HCT116 (cell line): Measurements from ENCODE around the gene PMF1. TPM values are rescaled to one million over a fixed set of nuclear protein-coding genes. Genes with fewer than 3 reads are reported as not detected.

Source experiments
- ATAC-seq: fragments of 200-7000 bp; cut with Tn5 transposase; 2 replicates; pipeline ENCODE4 v1.9.1; 2020; ENCODE audit warnings: mild to moderate bottlenecking, moderate library complexity
- BruUV-seq: library from RNA; stranded (reverse); fragments of 400-500 nt; replicated peaks from 2 replicates; lab custom pipeline; 2021; lab: Mats Ljungman, UMichigan
- CTCF ChIA-PET: fragments of 300-600 bp; sonication (Branson Sonifier 250); formaldehyde crosslinking; loops from one replicate; lab custom pipeline; 2021; ENCODE audit warnings: antibody characterized with exemption; lab: Charles Lee
- POLR2A ChIA-PET: fragments of 300-600, 350-600 bp; sonication (Branson Sonifier 250); formaldehyde crosslinking; loops from one replicate; lab custom pipeline; 2021; ENCODE audit warnings: antibody characterized with exemption; lab: Charles Lee
- RAD21 ChIA-PET, 2 experiments: fragments of 300-600 bp; sonication (Branson Sonifier 250); formaldehyde crosslinking; loops; one replicate each; lab custom pipeline; 2023; ENCODE audit warnings: low total read pairs in 2 of 2; ENCODE audit not compliant: uncharacterized antibody in 2 of 2, unreplicated experiment in 2 of 2, low non-redundant PET in 1 of 2; lab: Charles Lee
- DNase-seq: peaks from one replicate; pipeline ENCODE4 v3.0.0-alpha.2; 2010; ENCODE audit warnings: low read depth, low spot score
- H2AFZ ChIP-seq: fragments of 200-600 bp; shearing (Covaris generic), sonication (generic); 2 replicates; pipeline ENCODE4 v1.6.1; 2017; ENCODE audit warnings: low read depth, mixed run types, mixed read lengths, antibody characterized with exemption, low read length; ENCODE audit not compliant: poor library complexity, severe bottlenecking
- H3K27ac ChIP-seq: 2 replicates; pipeline ENCODE4 v1.5.1; 2012; ENCODE audit warnings: low read depth, low read length
- H3K27me3 ChIP-seq: fragments of 200-600 bp; sonication (generic); 2 replicates; pipeline ENCODE4 v1.6.1; 2016; ENCODE audit warnings: mixed run types, low read length, mixed read lengths; ENCODE audit not compliant: insufficient read depth
- H3K36me3 ChIP-seq, 2 experiments: fragments of 200-500 bp in 1 of 2; fragments of 200-600 bp in 1 of 2; sonication (Bioruptor generic) in 1 of 2; sonication (generic) in 1 of 2; 2 replicates each; pipeline versions ENCODE4 v1.5.1 to v1.6.1; 2014 to 2016; ENCODE audit warnings: low read length in 2 of 2, inconsistent platforms in 1 of 2, mixed read lengths in 1 of 2, mixed run types in 1 of 2; ENCODE audit not compliant: insufficient read depth in 2 of 2, control insufficient read depth in 1 of 2
- H3K4me1 ChIP-seq, 2 experiments: fragments of 200-600 bp in 1 of 2; sonication (generic) in 1 of 2; 2 replicates each; pipeline versions ENCODE4 v1.5.1 to v1.6.1; 2012 to 2017; ENCODE audit warnings: low read length in 2 of 2, inconsistent platforms in 1 of 2, mild to moderate bottlenecking in 1 of 2, mixed read lengths in 1 of 2, mixed run types in 1 of 2, moderate library complexity in 1 of 2; ENCODE audit not compliant: insufficient read depth in 2 of 2, control insufficient read depth in 1 of 2
- H3K4me2 ChIP-seq: fragments of 200-600 bp; sonication (generic); 2 replicates; pipeline ENCODE4 v1.6.1; 2017; ENCODE audit warnings: mixed run types, low read length, mixed read lengths
- H3K4me3 ChIP-seq, 2 experiments: fragments of 200-600 bp in 1 of 2; sonication (generic) in 1 of 2; replicated peaks in 1 of 2; 2 replicates each; pipeline ENCODE4 v1.5.1; 2011 to 2016; ENCODE audit warnings: low read length in 2 of 2, control low read depth in 1 of 2, low read depth in 1 of 2, mild to moderate bottlenecking in 1 of 2, mixed read lengths in 1 of 2, mixed run types in 1 of 2
- H3K79me2 ChIP-seq: fragments of 200-600 bp; sonication (generic); 2 replicates; pipeline ENCODE4 v1.6.1; 2017; ENCODE audit warnings: mild to moderate bottlenecking, mixed run types, low read length, moderate library complexity, mixed read lengths; ENCODE audit not compliant: insufficient read depth
- H3K9ac ChIP-seq: fragments of 200-600 bp; sonication (generic); 2 replicates; pipeline ENCODE4 v1.6.1; 2016; ENCODE audit warnings: low read length, mixed read lengths
- H3K9me2 ChIP-seq: fragments of 200-600 bp; sonication (generic), shearing (Covaris generic); 2 replicates; pipeline ENCODE4 v1.6.1; 2017; ENCODE audit warnings: mixed run types, mild to moderate bottlenecking, moderate library complexity; ENCODE audit not compliant: insufficient read depth
- H3K9me3 ChIP-seq, 2 experiments: fragments of 200-500 bp in 1 of 2; fragments of 200-600 bp in 1 of 2; sonication (Bioruptor generic) in 1 of 2; sonication (generic) in 1 of 2; 2 replicates each; pipeline ENCODE4 v1.6.1; 2014 to 2017; ENCODE audit warnings: low read length in 2 of 2, mixed read lengths in 2 of 2, inconsistent platforms in 1 of 2, low read depth in 1 of 2, mild to moderate bottlenecking in 1 of 2, mixed run types in 1 of 2, moderate library complexity in 1 of 2; ENCODE audit not compliant: control insufficient read depth in 1 of 2, insufficient read depth in 1 of 2
- H4K20me1 ChIP-seq: fragments of 200-600 bp; sonication (generic), shearing (Covaris generic); 2 replicates; pipeline ENCODE4 v1.6.1; 2017; ENCODE audit warnings: mixed run types, mild to moderate bottlenecking, moderate library complexity; ENCODE audit not compliant: insufficient read depth
- CEBPB ChIP-seq: IDR thresholded peaks from 2 replicates; pipeline ENCODE4 v1.6.1; 2012; ENCODE audit warnings: low read depth
- EGR1 ChIP-seq: IDR thresholded peaks from 2 replicates; pipeline ENCODE4 v1.6.1; 2012; ENCODE audit warnings: low read depth
- ELF1 ChIP-seq: IDR thresholded peaks from 2 replicates; pipeline ENCODE4 v1.6.1; 2012; ENCODE audit warnings: low read depth, borderline replicate concordance
- EZH2 ChIP-seq: fragments of 200-600 bp; sonication (generic); IDR thresholded peaks from 2 replicates; pipeline ENCODE4 v1.6.1; 2017; ENCODE audit warnings: antibody characterized with exemption, mixed run types
- SRF ChIP-seq: IDR thresholded peaks from 2 replicates; pipeline ENCODE4 v1.6.1; 2012; ENCODE audit warnings: low read depth
- YY1 ChIP-seq: IDR thresholded peaks from 2 replicates; pipeline ENCODE4 v1.6.1; 2011; ENCODE audit warnings: low read length, low read depth, moderate library complexity, mild to moderate bottlenecking; ENCODE audit not compliant: insufficient replicate concordance; ENCODE audit errors: extremely low read depth
- ZFX ChIP-seq: fragments of 450-650 bp; IDR thresholded peaks from 2 replicates; pipeline ENCODE4 v1.6.1; 2017
- intact Hi-C: fragments of 100-400 bp; cut with micrococcal nuclease; formaldehyde crosslinking; loops from 2 replicates; pipeline ENCODE4 v1.10.0; 2022
- total RNA-seq: library from RNA; stranded (reverse); gene quantifications from one replicate; pipeline ENCODE4 v1.2.1, GENCODE V29; 2021; ENCODE audit not compliant: unreplicated experiment
- TF ChIP-seq, protein P1 (sequence below), 3 experiments: fragments of 200-600 bp in 1 of 3; sonication (generic) in 1 of 3; IDR thresholded peaks in 2 of 3; conservative IDR thresholded peaks in 1 of 3; 2 replicates each; pipeline ENCODE4 v1.5.1; 2012 to 2017; ENCODE audit warnings: low read depth in 2 of 3, low read length in 2 of 3, antibody characterized with exemption in 1 of 3, borderline replicate concordance in 1 of 3, control low read depth in 1 of 3, mild to moderate bottlenecking in 1 of 3, mixed read lengths in 1 of 3, mixed run types in 1 of 3, moderate library complexity in 1 of 3; ENCODE audit not compliant: insufficient read depth in 1 of 3
- TF ChIP-seq, protein P2 (sequence below): IDR thresholded peaks from 2 replicates; pipeline ENCODE4 v1.6.1; 2011; ENCODE audit warnings: mild to moderate bottlenecking, low read length, moderate library complexity; ENCODE audit not compliant: insufficient replicate concordance; ENCODE audit errors: extremely low read depth
- TF ChIP-seq, protein P3 (sequence below): IDR thresholded peaks from 2 replicates; pipeline ENCODE4 v1.6.1; 2012; ENCODE audit warnings: low read depth

Gene PMF1
- total RNA-seq, 1 experiment from 2014 or later, result 52.6 TPM

DNA sequence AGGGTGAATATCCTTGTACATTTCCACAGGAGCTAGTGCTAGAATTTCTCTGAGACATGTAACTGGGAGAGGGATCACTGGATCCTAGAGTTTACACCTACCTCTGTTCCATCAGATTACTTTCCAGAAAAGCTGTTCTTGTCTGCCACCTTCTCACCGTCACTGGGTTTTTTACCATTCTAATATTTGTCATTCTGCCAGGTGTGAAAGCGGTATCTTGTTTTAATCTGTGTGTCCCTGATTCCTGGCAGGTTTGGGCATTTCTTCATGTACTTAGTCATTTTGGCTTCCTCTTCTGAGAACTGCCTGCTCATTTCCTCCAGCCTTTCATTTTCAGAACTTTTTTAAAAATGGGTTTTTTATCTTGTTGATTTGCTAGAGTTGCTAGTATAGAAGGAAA is 5.1 kb downstream of the PMF1 start:
- Histone ChIP-seq H3K9me2 (no peaks in the 10 kb centered on the region), H3K27ac (no peak overlapping the region), H3K79me2 (peaks cover 40% of the 10 kb centered on the region), H3K27me3 (no peaks in the 10 kb centered on the region), H4K20me1 (no peaks in the 10 kb centered on the region), H3K4me1 (peaks cover 6 to 17% of the 10 kb centered on the region in 2 experiments), H3K9me3 (no peaks in the 10 kb centered on the region), H2AFZ (no peak overlapping the region), H3K9ac (no peak overlapping the region), H3K36me3 (no peaks in the 10 kb centered on the region), H3K4me3 (no peak overlapping the region), H3K4me2 (no peak overlapping the region)
- ChIA-PET POLR2A (no interaction called here), CTCF (no interaction called here), RAD21 (no interaction called here)
- ATAC-seq, result no peak
- DNase-seq, result no peak
- intact Hi-C loops, result no loop called here
- BruUV-seq, result no TSS peak
- TF ChIP-seq EGR1 (no peak), SRF (no peak), CEBPB (no peak), ELF1 (no peak), EZH2 (no peak), ZFX (no peak), YY1 (no peak)
- TF ChIP-seq, protein P1, sequence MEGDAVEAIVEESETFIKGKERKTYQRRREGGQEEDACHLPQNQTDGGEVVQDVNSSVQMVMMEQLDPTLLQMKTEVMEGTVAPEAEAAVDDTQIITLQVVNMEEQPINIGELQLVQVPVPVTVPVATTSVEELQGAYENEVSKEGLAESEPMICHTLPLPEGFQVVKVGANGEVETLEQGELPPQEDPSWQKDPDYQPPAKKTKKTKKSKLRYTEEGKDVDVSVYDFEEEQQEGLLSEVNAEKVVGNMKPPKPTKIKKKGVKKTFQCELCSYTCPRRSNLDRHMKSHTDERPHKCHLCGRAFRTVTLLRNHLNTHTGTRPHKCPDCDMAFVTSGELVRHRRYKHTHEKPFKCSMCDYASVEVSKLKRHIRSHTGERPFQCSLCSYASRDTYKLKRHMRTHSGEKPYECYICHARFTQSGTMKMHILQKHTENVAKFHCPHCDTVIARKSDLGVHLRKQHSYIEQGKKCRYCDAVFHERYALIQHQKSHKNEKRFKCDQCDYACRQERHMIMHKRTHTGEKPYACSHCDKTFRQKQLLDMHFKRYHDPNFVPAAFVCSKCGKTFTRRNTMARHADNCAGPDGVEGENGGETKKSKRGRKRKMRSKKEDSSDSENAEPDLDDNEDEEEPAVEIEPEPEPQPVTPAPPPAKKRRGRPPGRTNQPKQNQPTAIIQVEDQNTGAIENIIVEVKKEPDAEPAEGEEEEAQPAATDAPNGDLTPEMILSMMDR (IDR thresholded peaks at IDR 0.05 in 2 of 3, conservative IDR thresholded peaks at IDR 0.05 in 1 of 3; ENCODE audit: borderline replicate concordance in 1 of 3, insufficient read depth in 1 of 3, low read depth in 2 of 3, low read length in 2 of 3), result no peak
- TF ChIP-seq, protein P2, sequence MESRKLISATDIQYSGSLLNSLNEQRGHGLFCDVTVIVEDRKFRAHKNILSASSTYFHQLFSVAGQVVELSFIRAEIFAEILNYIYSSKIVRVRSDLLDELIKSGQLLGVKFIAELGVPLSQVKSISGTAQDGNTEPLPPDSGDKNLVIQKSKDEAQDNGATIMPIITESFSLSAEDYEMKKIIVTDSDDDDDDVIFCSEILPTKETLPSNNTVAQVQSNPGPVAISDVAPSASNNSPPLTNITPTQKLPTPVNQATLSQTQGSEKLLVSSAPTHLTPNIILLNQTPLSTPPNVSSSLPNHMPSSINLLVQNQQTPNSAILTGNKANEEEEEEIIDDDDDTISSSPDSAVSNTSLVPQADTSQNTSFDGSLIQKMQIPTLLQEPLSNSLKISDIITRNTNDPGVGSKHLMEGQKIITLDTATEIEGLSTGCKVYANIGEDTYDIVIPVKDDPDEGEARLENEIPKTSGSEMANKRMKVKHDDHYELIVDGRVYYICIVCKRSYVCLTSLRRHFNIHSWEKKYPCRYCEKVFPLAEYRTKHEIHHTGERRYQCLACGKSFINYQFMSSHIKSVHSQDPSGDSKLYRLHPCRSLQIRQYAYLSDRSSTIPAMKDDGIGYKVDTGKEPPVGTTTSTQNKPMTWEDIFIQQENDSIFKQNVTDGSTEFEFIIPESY, result no peak
- TF ChIP-seq, protein P3, sequence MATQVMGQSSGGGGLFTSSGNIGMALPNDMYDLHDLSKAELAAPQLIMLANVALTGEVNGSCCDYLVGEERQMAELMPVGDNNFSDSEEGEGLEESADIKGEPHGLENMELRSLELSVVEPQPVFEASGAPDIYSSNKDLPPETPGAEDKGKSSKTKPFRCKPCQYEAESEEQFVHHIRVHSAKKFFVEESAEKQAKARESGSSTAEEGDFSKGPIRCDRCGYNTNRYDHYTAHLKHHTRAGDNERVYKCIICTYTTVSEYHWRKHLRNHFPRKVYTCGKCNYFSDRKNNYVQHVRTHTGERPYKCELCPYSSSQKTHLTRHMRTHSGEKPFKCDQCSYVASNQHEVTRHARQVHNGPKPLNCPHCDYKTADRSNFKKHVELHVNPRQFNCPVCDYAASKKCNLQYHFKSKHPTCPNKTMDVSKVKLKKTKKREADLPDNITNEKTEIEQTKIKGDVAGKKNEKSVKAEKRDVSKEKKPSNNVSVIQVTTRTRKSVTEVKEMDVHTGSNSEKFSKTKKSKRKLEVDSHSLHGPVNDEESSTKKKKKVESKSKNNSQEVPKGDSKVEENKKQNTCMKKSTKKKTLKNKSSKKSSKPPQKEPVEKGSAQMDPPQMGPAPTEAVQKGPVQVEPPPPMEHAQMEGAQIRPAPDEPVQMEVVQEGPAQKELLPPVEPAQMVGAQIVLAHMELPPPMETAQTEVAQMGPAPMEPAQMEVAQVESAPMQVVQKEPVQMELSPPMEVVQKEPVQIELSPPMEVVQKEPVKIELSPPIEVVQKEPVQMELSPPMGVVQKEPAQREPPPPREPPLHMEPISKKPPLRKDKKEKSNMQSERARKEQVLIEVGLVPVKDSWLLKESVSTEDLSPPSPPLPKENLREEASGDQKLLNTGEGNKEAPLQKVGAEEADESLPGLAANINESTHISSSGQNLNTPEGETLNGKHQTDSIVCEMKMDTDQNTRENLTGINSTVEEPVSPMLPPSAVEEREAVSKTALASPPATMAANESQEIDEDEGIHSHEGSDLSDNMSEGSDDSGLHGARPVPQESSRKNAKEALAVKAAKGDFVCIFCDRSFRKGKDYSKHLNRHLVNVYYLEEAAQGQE, result no peak
